Ovary (tissue), 3 donors: Measurements from ENCODE around the gene KRTAP5-8.

Experiments used
- CTCF ChIP-seq, 3 donors: fragments of 450-650 bp in 2 of 3; fragments of 200-600 bp in 1 of 3; IDR thresholded peaks; one replicate each; pipeline versions ENCODE4 v1.5.1 to v1.8.0; 2016 to 2022; ENCODE audit warnings: antibody characterized with exemption in 3 of 3, mild to moderate bottlenecking in 1 of 3
- EP300 ChIP-seq: sonication (generic); formaldehyde crosslinking; IDR thresholded peaks from one replicate; pipeline ENCODE4 v1.6.1; 2017; ENCODE audit warnings: antibody characterized with exemption
- POLR2A ChIP-seq: fragments of 450-650 bp; IDR thresholded peaks from one replicate; pipeline ENCODE4 v1.6.1; 2017; ENCODE audit warnings: antibody characterized with exemption, mild to moderate bottlenecking, moderate library complexity
- donor health status: DM: no; HTN: no; CAD: no.

DNA sequence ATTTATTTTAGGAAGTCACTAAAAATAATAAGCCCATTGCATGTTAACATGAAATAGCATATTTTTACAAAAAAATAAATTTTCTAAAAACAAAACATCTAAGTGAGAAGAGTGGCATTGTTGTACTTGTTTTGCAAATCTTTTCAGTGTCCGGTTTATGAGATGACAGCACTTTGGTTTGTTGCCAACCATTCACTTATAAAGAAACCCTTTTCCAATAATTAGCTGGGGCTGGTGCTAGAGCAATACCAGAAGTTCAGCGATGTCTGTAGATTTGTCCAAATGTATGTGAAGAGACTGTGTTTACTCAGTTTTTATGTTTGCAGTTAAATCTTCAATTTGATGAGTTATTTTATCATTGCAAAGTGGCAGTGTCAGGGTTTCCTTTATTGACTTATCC, 32.8 kb upstream of the KRTAP5-8 start:
- no peak for TF ChIP-seq CTCF (IDR thresholded peaks at IDR 0.05)
- TF ChIP-seq POLR2A, result no peak
- TF ChIP-seq EP300, result no peak
